RKO (cell line): ENCODE measurements around the gene CCBE1.
"Not testable (repeated sequence)": the region's sequence is repeated elsewhere in the genome, so short reads cannot be mapped to it uniquely, and the experiment has no call there.

Experiments used
- DNase-seq: peaks from one replicate; pipeline ENCODE4 v3.0.0-alpha.2; 2016; ENCODE audit warnings: low spot score

The CCBE1 gene

DNA sequence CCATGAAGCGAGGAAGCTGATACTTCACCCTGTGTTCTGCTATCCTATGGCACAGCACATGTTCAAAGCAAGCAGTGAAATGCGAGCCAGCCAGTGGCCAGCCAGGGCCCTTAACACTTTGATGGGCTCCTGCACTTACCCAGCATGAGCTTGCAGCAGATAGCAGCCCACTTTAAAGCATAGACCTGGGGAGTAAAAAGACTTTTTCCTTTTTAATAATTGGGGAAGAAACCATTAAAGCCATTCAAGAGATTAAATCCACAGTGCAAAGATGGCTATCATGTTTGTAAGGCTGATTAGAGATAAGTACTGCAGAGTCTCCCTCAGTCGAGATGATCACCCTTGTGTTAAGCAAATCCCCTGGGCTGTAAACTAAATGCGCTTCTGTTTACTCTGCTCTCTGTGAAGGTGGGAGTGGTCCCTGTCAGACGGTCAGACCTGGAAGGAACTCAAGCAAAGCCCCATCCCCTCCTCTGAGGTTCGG is 15.7 kb downstream of the CCBE1 start:
- DNase-seq = no peak

- DNase-seq = no peak
These were observed 16.2 kb downstream of the CCBE1 start for GRCh38 chr18:59681051-59681450.

GRCh38 chr18:59675346-59675745 is 21.9 kb downstream of the CCBE1 start:
- DNase-seq = no peak

DNA sequence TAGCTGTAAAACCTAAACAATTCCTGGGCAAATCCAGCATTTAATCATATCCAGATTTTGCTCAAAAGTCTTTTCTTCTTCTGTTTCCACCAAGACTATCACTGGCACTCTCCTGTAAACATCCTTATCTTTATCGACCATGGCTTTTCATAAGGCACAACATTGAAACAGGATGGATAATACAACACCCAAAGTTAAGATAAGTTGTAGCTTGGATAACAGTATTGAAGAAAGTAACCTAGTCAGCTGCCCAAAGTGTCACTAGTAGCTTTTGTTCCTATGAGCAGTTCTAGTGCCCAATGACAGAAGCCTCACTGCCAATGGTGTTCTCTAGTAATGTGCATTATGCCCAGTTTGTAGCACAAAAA is 22.3 kb downstream of the CCBE1 start:
- no peak for DNase-seq

DNA sequence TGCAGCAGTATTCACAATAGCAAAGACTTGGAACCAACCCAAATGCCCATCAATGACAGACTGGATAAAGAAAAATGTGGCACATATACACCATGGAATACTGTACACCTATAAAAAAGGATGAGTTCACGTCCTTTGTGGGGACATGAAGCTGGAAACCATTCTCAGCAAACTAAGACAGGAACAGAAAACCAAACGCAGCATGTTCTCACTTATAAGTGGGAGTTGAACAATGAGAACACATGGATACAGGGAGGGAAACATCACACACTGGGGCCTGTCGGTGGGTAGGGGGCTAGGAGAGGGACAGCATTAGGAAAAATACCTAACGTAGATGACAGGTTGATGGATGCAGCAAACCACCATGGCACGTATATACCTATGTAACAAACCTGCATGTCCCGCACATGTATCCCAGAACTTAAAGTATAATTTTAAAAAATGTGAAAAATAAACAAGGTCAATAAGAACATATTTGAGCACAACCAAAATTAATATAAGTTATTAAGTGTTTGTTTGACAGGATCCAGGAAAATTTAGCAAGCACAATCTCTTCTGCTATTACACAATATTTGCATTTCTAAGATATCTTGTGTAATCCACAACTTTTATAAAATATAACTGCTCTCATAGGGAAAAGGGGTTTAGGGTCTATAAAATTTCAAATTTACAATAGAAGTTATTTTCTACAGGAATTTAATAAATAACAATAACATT is 22.9 kb downstream of the CCBE1 start:
- DNase-seq = no peak

- DNase-seq = no peak
These were observed 24.9 kb downstream of the CCBE1 start for GRCh38 chr18:59672235-59672711.

GRCh38 chr18:59671551-59671950 is 25.7 kb downstream of the CCBE1 start:
- DNase-seq = no peak

- no peak for DNase-seq
These were observed 27.2 kb downstream of the CCBE1 start for GRCh38 chr18:59669872-59670657.

DNA sequence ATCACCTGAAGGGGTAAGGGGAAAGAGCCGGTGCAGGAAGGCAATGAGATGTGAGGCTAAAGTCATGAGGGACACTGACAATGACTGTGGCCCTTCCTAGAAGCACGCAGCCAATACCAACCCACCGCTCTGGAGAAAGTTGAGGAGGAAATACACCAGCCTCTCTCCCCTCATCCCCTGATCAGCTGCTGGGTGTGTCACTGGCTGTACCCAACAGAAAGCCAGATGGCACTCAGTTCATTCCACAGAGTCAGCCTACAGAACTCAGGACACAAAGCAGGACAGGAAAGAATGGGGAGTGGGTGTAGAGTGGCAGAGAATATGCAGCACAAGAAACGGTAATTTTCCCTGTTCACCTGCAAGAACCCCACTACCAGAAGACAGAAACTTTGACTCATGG is 29.7 kb downstream of the CCBE1 start:
- DNase-seq = no peak

- DNase-seq = not testable (repeated sequence)
These were observed 31.2 kb downstream of the CCBE1 start for GRCh38 chr18:59666007-59666402.

DNA sequence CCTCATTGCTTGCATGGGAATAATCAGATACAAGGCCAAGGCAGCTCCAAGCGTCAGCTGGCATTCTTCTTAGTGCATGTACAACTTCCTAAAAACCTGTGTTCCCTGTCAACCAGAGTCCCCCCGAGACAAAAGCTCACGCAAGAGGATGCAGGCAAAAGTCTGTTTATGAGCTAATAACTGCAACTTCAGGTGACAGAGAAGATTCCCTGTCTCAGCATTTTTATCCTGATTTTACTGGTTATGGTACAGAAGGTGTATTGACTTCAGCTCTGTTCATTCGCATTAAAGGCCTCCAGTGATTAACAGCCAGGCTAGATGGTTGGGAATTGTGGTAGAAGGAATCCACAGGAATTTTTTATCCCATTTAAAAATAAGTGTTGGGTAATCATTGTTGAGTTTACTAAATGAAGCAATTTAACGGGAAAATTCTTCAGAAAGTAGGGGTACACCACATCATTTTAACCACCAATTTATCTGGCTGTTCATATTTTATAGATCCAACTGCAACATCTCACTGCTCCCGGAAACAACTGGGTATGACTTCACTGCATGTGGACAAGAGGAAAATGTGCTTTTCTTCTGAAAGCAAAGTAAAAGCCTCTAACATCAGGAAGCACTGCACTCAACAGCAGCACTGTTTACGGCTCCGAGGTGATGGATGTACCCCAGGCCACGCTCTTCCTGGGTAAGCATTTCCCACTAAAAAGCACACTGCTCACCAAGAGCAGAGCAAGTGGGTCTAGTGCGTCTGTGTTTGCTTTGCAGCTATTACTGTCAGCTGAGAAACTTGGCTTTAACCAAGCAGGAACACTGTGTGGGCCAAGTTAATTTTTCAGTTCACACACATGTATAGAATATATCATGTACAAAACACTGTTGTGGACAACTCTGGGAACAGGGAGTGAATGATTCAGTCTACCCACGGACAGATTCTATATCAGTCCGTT is 31.9 kb downstream of the CCBE1 start:
- no peak for DNase-seq

- no peak for DNase-seq
These were observed 32.9 kb downstream of the CCBE1 start for GRCh38 chr18:59664329-59664728.

DNA sequence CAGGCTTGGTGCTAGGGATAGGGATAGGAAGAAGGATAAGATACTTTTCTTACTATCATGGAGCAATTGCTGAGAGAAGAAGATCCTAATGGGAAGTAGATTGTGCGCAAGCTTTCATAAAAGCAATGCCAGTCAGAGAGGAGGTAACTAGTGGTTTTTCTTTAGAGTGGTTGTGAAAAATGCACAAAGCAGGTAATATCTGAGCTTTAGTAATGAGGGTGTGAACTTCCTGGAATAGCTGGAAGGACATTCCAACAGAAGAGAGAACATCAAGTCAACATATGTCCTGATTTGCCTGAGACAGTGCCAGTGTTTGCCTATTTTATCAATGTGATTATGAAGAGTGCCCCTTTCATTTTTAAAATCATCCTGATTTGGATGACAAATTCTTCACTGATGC is 34.1 kb downstream of the CCBE1 start:
- no peak for DNase-seq

DNA sequence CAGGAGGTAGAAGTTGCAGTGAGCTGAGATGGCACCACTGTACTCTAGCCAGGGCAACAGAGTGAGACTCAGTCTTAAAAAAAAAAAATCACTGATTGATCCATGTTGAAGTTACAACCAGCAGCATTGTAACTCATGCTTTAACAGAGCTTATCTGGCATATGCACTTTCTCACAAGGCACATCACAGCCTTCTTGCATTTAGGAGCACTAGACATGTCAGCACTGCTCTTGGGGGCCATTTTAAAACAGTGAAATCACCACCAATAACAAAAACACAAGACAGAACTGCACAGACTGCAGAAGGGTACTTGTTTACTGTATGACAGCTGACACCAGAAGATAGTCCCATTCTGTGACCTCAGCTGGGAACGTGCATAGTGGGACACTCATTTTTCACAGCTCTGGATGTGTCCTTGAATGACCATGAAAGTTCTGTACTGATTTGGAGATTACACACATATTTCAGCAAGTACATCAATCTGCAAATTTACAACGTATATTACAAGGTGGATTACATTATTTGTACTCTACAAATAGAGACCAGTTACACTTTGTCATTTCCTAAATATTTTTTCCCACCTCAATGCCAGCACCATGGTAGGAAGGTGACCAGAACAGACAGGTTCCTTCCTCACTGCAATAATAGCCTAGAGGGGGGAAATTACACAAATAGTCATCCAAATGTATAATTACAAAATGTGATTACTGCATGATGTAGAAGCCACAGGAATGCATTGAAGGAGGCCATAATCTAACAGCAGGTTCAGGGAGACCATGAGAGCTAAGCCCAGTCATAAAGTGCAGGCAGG is 35.1 kb downstream of the CCBE1 start:
- DNase-seq = no peak

- DNase-seq = no peak
These were observed 36.2 kb downstream of the CCBE1 start for GRCh38 chr18:59660786-59661743.

DNA sequence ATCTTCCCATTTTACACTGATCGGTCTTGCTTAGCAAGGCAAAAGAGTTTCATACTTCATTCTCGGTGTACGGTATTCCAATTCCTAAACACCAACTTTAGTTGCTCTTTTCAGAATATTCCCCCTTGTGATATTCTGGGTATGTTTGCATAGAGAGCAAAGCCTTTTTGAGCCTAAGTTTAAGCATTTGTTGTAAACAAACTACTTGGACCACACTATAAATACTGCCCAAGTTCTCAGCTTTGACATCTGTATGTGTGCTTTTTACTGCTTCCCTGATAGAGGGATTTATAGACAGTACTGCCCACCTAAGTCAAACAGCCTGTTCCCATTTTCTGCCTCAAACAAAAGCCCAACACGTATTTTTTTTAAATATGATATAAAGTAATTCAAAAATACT is 36.9 kb downstream of the CCBE1 start:
- no peak for DNase-seq

DNA sequence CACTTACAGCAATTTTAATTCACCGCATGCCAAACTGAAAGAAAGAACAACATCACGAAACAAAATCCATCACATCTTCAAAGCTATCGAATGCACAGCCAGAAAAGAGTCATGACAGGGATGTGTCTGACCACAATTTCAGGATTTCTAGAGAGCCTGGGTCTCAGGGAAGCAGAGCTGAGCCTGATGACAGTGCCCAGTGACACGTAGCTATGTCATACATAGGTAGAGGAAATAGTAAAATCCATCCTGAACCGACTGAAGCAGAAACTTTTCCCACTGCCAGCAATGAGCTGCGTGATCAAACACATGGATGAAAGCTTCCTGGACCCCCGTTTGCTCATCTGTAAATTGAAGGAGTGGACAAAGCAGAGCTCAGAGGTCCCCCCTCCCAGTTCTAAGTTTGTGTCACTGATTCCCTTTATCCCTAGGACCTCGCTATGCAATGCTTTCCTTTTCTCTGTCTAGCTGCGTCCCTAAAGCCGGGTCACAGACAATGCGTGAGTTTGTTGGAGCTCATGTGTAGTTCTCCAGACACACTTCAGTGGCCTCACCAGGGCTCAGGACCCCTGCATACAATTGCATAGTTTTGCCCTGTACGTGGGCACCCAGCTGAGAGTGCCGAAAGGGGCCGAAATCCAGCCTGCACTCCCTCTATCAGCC is 37.6 kb downstream of the CCBE1 start:
- DNase-seq = no peak

DNA sequence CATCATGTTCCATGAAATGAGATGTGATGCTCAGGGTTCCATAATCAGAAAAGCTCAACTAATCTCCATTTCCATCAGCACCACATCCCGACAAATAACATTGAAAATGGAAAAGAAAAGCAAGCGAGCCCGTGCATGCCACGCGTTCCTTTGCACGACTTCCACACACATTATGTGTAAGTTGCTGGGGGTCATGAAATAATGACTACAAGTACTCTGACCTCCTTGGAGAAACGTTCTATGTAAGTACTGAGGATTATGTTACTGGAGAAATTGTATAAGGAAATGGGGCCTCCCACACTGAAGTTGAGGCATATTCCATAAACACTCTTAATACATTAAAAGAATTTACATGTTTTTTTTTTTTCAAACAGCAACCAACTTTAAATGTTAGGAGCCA is 38.3 kb downstream of the CCBE1 start:
- DNase-seq = no peak

DNA sequence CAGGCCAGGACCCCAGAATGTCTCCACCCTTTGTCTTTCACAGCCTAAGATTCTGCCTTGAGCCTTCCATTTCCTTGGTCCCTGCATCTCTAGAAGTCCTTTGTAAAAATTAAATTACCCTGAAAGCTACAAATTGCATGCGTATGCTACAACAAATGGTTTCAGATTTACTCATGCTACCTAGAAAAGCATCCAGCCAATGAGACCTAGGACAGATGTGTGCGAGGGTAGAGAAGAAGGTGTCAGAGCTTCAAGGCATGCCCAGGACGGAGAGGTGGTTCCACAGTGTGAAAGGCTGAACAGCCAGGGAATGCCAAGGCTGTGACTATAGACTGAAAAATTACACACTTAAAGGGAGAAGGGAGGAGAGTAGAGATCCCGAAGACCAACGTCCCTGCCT is 40.2 kb downstream of the CCBE1 start:
- no peak for DNase-seq
